ENCODE results near the gene ISLR.

The ISLR gene

DNA sequence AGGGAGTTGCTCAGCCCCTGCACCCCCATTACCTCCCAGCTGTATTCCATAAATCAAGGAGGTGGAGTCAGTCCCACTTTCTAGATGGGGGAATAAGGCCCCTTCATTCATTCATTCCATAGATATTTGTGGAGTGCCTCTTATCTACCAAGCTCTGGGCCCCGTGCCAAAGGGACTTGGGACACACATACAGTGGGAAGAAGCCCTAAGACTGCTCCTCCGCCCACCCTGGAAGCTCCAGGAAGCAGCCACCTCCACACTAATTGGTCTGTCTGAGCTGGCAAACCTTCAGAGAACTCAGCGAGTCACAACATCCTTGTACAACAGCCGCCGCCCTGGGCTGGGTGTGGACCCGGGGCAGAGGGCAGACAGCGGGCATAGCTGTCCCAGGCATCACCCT is 22.7 kb downstream of the ISLR start:
- DNase-seq (ENCODE audit: low read depth): no peak
- TF ChIP-seq, protein P1, sequence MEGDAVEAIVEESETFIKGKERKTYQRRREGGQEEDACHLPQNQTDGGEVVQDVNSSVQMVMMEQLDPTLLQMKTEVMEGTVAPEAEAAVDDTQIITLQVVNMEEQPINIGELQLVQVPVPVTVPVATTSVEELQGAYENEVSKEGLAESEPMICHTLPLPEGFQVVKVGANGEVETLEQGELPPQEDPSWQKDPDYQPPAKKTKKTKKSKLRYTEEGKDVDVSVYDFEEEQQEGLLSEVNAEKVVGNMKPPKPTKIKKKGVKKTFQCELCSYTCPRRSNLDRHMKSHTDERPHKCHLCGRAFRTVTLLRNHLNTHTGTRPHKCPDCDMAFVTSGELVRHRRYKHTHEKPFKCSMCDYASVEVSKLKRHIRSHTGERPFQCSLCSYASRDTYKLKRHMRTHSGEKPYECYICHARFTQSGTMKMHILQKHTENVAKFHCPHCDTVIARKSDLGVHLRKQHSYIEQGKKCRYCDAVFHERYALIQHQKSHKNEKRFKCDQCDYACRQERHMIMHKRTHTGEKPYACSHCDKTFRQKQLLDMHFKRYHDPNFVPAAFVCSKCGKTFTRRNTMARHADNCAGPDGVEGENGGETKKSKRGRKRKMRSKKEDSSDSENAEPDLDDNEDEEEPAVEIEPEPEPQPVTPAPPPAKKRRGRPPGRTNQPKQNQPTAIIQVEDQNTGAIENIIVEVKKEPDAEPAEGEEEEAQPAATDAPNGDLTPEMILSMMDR (IDR thresholded peaks at IDR 0.05; ENCODE audit: control insufficient read depth, extremely low read depth, insufficient read depth): no peak
- H3K4me3 ChIP-seq (ENCODE audit: low read depth, low read length): no peak overlapping the region

DNA sequence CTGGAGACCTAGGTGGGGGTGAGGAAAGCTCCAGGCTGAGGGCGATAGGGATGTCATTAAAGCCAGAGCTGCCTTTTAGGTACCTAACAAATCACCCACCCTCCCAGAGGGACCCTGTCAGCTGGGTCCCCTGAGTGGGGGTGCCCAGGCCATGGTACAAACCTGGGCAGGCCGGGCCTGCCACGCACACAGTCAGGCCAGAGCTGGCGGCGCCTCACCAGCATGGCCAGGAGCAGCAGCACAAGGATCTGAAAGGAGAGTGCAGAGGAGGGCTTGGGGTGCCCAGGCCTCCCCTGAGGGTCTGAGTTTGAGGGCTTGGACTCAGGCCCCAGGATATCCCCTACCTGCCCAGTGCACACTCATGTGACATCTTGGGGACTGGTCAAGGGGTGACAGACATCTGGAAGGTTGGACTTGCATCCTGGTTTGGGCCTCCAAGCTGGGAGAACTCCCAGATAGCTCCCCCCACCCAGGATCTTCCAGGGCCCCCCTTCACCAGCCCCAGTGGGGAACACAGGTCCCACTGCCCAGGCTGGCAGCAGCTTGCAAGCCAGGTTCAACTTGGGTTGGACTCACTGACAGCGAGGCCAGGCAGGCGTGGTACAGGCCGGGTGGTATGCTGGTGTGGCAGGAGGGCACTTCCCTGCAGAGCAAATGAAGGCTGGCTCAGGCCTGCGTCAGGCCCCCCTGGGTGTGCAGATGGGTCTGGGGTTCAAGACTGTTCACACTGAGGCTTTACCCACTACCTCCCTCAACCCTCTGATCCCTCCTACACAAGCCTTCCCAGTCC is 23.9 kb downstream of the ISLR start:
- H3K4me3 ChIP-seq (ENCODE audit: low read depth, low read length): no peak overlapping the region
- DNase-seq (ENCODE audit: low read depth): no peak
- TF ChIP-seq, protein P1 (IDR thresholded peaks at IDR 0.05; ENCODE audit: control insufficient read depth, extremely low read depth, insufficient read depth): no peak

DNA sequence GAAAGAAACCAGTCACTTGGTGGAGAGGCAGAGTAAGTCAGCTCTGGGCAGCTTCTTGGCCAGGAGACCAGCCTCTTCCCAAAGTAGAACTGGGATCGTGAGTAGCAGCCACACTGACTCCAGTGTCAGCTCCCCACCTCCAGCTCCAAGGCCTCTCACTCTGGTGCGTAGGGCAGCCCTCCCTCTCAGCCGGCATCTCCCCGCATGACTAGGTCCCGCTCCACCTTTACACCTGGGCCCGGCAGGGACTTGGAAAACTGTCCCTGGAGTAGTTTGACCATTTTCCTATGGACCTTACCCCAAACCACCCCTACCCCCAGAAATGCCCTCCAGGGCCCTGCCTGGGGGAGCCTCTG is 25.8 kb downstream of the ISLR start:
- TF ChIP-seq, protein P1 (IDR thresholded peaks at IDR 0.05; ENCODE audit: control insufficient read depth, extremely low read depth, insufficient read depth): no peak
- no peak for DNase-seq (ENCODE audit: low read depth)
- H3K4me3 ChIP-seq (ENCODE audit: low read depth, low read length): no peak overlapping the region

DNA sequence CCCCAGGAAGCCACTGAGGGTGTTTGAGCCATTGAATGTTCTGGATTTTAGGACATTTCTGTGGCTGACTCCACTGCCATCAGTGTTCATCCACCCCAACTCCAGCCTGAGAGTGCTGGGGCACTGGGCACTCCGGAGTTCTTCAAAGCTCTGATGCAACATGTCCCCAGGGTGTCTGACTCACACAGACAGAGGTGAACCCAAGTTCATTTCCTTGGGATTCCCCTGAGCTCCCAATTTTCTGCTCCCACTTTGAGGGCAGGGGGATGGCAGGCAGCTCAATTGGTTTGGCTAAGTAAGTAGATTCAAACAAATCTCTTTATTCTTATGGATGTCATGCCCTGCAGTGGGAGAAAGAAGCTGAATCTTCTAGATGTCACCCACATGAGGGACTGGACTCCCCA is 26.9 kb downstream of the ISLR start:
- TF ChIP-seq, protein P1 (IDR thresholded peaks at IDR 0.05; ENCODE audit: control insufficient read depth, extremely low read depth, insufficient read depth): no peak
- no peak overlapping the region for H3K4me3 ChIP-seq (ENCODE audit: low read depth, low read length)

DNA sequence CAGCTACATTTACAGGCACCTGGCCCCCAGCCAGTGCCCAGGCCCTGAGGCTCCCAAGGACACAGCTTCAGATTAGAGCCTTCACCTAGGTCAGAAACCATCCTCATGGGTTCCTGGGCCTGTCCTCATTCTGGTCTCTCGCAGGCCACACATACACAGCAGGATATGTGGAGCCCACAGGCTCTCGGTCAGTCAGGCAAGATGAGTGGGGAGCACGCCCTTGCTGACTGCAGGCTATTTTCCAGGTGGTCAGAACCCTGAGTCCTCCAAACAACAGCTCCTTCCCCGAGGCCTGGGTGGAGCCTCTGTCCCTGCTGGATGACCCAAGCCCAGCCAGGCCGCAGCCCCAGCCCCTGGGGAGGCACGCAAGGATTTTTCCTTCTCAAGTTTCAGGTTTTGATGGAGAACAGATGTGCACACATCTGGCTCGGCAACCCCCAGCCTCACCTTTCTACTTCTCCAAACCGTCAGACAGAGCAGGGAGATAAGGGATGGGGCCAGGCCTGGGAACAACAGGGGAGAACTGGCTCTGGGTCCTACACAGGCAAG is 27.4 kb downstream of the ISLR start:
- TF ChIP-seq, protein P1 (IDR thresholded peaks at IDR 0.05; ENCODE audit: control insufficient read depth, extremely low read depth, insufficient read depth): no peak
- DNase-seq (ENCODE audit: low read depth): no peak
- no peak overlapping the region for H3K4me3 ChIP-seq (ENCODE audit: low read depth, low read length)

More for the DNA sequence above, 26.9 kb downstream of the ISLR start:
- DNase-seq (ENCODE audit: low read depth): no peak

DNA sequence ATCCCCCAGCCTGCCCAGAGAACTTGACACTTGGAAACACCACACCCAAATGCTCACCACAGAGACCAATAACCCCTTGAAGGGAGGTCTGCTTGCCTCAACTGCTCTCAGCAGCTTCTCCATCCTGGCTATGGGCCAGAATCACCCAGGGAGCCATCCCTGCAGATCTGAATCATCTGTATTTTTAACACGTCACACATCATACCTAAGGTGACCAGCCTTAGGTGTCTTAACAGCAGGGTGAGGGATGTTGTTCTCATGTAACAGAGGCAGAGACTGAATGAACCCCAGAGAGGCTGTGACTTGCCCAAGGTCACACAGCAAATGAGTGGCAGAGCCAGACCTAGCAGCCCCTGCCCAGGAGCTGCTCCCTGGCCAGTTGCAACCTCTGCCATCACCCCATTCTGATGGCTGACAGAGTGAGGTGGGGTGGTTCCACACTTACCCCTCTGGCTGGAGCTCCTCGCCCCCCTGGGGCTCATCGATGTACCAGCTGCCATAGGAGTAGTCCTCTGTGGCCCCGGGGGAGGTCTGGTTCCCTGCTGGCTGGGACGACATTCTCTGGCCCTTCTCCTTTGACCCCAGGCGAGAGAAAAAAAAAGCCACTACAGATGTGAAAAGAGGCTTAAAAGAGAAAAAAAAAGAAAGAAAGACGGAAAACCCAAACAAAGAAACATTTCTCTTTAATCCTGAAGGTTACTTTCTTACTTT is 28.4 kb downstream of the ISLR start:
- H3K4me3 ChIP-seq (ENCODE audit: low read depth, low read length): no peak overlapping the region
- TF ChIP-seq, protein P1 (IDR thresholded peaks at IDR 0.05; ENCODE audit: control insufficient read depth, extremely low read depth, insufficient read depth): no peak
- DNase-seq (ENCODE audit: low read depth): no peak
